ENCODE measurements around the gene ZSWIM8.

- TF ChIP-seq CTCF (IDR thresholded peaks at IDR 0.05) (no peak), POLR2A (IDR thresholded peaks at IDR 0.05) (no peak)
These were observed 55.6 kb downstream of the ZSWIM8 start for GRCh38 chr10:73841061-73841421.

Data from testis (tissue), 2 donors.